GM10266 (cell line): Measurements from ENCODE around the gene RIPOR3.

Experiments
- DNase-seq: peaks from one replicate; pipeline ENCODE4 v3.0.0; 2012; ENCODE audit errors: extremely low spot score
- TF ChIP-seq, protein P1 (sequence below): IDR thresholded peaks from 2 replicates; pipeline ENCODE4 v1.5.1; 2012; ENCODE audit warnings: mild to moderate bottlenecking, low read depth; ENCODE audit not compliant: control insufficient read depth, insufficient read depth; ENCODE audit errors: missing control alignments

RIPOR3 gene

DNA sequence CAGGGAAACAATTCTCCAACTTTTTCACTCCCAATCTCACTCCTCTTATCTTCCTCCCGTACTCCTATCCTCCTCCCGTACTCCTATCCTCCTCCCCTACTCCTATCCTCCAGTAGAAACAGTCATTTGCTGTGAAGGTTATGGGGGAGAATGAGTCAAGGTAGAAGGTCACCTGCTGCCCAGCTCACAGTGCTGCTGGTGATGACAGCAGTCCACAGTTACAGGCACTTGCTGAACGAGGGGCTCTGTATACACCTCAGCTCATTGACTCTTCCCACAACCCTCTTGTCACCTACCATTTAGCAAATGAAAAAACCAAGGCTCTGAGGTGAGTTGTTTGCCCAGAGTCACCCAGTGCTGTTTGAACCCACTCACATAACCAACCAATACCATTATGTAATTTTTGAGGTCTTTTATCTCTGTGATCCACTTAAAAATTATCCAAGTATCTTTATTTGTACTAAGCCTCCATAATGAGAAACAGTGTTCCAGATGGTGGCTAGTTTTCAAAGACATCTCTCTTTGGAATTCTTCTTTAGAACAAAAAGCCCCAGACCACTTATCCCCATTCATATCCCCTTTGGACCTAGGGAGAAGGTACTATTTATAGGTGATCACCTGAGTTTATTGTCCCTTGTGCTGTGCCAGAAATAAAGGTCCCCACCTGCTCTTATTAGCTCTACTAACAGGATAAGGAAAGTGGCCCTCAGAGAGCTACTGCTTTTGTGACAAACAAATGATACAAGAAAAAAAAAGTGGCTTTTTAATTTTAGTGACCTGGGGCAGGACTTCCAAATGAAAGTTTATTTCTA, 128.0 kb downstream of the RIPOR3 start:
- no peak for DNase-seq
- TF ChIP-seq, protein P1, sequence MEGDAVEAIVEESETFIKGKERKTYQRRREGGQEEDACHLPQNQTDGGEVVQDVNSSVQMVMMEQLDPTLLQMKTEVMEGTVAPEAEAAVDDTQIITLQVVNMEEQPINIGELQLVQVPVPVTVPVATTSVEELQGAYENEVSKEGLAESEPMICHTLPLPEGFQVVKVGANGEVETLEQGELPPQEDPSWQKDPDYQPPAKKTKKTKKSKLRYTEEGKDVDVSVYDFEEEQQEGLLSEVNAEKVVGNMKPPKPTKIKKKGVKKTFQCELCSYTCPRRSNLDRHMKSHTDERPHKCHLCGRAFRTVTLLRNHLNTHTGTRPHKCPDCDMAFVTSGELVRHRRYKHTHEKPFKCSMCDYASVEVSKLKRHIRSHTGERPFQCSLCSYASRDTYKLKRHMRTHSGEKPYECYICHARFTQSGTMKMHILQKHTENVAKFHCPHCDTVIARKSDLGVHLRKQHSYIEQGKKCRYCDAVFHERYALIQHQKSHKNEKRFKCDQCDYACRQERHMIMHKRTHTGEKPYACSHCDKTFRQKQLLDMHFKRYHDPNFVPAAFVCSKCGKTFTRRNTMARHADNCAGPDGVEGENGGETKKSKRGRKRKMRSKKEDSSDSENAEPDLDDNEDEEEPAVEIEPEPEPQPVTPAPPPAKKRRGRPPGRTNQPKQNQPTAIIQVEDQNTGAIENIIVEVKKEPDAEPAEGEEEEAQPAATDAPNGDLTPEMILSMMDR, result no peak

DNA sequence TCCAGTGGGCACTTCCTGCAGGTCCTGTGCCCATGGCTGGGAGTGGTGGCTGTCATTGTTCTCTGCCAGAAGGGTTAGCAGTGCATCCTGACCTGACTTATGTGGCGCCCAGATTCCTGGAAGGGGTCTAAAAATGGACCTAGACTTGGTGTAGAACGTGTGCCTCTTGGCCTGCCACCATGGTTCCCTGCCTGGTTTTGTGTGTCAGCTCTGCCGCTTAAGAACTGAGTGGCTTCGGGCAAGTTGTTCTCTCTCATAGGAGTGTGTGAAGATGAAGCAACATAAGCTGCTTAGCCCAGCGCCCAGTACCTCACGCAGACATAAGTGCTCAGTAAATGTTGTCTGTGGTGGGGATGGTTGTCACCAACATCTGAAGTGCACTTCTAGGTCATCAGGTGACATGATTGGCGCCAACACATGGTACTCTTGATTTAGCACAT, 129.1 kb downstream of the RIPOR3 start:
- no peak for DNase-seq
- TF ChIP-seq, protein P1, result no peak

DNA sequence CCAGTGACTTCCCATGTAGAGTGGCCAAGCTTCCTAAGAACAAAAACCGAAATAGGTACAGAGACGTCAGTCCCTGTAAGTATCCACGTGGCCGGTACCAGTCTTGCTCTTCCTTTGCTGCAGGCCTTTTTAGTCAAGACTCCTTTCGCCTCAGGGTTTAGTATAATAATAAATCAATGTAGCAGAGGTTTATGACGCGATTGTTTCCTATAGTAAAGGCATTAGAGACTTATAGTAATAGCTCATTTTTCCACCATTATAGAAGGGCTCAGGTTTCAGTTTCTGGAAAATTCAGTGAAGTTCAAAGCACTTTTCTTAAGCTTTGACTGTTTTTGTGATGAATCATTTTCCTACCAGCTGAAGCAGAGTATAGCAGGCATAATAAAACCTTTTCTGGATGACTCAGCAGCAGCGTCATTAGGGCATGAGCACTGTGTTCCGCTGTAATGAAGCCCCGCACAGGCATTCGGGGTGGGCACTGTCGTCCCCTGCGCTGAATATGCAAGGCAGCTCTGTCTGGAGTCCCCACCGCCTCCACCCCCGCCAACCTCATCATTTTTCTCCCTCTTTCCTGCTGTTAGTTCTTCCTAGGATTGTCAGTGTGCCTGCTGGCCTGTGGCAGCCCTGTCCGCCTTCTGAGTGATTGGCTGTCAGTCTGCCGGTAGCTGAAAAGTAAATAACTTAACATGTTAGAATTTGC, 129.8 kb downstream of the RIPOR3 start:
- DNase-seq, result no peak
- TF ChIP-seq, protein P1, result no peak

GRCh38 chr20:50560867-50561266, 130.5 kb downstream of the RIPOR3 start:
- TF ChIP-seq, protein P1, result no peak
- DNase-seq, result no peak

DNA sequence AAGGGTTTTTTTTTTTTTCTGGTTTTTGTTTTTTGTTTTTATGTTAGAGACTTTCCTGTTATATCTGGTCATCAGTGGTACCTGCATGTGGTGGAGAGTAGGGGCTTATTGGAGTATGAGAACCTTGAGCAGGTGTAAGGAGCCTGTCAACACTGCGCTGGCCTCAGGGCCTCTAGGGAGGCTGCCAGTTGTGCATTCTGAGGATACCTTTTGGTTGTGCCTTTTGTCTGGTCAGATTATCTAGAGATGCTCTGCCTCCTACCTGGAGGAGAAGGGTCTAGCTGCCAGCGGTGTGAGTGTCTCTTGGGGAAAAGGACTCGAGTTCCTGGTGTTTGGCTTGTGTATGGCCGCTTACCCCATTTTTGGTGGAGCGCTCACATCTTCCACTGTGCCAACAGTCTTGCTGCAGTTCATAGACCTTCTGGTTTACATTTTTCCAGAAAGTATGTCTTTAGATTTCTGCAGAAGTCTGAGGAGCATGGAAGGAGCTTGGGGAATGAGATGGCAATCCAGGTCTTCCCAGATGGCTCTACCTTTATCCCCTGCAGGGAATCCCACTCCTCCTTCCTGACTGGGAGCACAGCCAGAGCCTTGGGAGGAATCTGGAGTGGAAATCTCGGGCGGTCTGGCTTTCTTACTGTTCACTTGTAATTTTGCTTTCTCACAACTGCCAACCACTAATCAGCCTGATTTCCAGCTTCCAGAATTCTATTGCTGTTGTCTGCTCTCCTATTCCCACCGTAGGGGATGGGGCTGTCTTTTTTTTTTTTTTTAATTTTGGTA, 131.3 kb downstream of the RIPOR3 start:
- TF ChIP-seq, protein P1, result no peak
- no peak for DNase-seq

DNA sequence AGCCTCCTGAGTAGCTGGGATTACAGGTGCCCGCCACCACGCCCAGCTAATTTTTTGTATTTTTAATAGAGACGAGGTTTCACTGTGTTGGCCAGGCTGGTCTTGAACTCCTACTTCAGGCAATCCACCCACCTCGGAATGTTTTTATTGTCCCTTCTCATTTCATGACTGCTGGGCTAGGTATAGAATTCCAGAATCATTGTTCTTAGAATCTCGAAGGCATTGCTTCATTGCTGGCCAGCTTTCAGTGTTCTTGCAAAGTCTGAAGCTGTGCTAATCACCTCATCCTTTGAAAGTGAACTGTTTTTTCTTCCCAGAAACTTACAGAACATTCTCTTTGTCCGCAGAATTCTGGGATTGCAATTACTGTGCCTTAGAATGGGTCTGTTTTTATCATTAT, 132.2 kb downstream of the RIPOR3 start:
- DNase-seq, result no peak
- TF ChIP-seq, protein P1, result no peak

DNA sequence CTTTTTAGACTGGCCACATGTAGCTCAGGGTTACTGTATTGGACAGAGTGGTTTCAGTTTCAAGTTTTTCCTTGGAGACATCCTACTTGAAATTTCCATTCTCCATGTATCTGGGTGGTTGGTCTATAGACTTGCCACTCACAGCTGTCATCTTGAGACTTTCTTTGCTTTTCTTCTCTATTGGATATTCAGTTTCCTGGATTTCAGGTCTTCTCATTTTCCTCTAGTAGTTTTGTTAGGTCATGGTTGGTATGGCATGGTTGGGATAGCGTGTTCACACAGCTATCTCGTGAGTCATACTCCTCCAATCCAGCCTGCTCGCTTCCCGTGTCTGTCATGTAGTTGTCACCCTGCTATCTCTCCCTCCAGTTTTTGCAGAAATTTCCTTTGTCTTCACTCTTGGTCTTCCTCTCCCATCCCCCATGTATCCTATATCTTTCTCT, 132.8 kb downstream of the RIPOR3 start:
- no peak for DNase-seq

More for the DNA sequence above, 132.8 kb downstream of the RIPOR3 start:
- TF ChIP-seq, protein P1, result no peak
